H7 (cell line): ENCODE measurements around the gene LPCAT3. TPM values are rescaled to one million over a fixed set of nuclear protein-coding genes. Genes with fewer than 3 reads are reported as not detected.
A peak's percentile ranks its signal among the peaks of the same experiment; 100 is the strongest.
"Not testable (repeated sequence)": the region's sequence is repeated elsewhere in the genome, so short reads cannot be mapped to it uniquely, and the experiment has no call there.

Experiments used
- DNase-seq: peaks from one replicate; pipeline ENCODE4 v3.0.0; 2012
- H3K27me3 ChIP-seq: 2 replicates; pipeline ENCODE4 v1.6.0; 2011; ENCODE audit warnings: mild to moderate bottlenecking, low read length; ENCODE audit not compliant: control insufficient read depth, insufficient read depth
- H3K36me3 ChIP-seq: replicated peaks from 2 replicates; pipeline ENCODE4 v1.5.1; 2011; ENCODE audit warnings: low read length; ENCODE audit not compliant: control insufficient read depth, insufficient read depth
- H3K4me3 ChIP-seq: 2 replicates; pipeline ENCODE4 v1.5.1; 2011; ENCODE audit warnings: low read depth, mild to moderate bottlenecking, control low read depth, low read length, moderate library complexity; ENCODE audit not compliant: insufficient read depth
- total RNA-seq: library from RNA; depleted of rRNA; stranded (reverse); fragments of >200 nt; shearing (Covaris generic); gene quantifications from 2 replicates; pipeline ENCODE4 v1.2.3, GENCODE V29; 2014; rRNA removed

Gene LPCAT3, protein sequence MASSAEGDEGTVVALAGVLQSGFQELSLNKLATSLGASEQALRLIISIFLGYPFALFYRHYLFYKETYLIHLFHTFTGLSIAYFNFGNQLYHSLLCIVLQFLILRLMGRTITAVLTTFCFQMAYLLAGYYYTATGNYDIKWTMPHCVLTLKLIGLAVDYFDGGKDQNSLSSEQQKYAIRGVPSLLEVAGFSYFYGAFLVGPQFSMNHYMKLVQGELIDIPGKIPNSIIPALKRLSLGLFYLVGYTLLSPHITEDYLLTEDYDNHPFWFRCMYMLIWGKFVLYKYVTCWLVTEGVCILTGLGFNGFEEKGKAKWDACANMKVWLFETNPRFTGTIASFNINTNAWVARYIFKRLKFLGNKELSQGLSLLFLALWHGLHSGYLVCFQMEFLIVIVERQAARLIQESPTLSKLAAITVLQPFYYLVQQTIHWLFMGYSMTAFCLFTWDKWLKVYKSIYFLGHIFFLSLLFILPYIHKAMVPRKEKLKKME
- 14.4 and 16.9 TPM in 2 replicates for total RNA-seq

GRCh38 chr12:7018350-7019042 lies at the start of gene LPCAT3:
LPCAT3 (minus strand) TSS chr12:7018476; CDS start chr12:7018424, 52 bp downstream.
- DNase-seq, result peak; percentile 98
- H3K36me3 ChIP-seq, result no peaks in the 10 kb centered on the region

DNA sequence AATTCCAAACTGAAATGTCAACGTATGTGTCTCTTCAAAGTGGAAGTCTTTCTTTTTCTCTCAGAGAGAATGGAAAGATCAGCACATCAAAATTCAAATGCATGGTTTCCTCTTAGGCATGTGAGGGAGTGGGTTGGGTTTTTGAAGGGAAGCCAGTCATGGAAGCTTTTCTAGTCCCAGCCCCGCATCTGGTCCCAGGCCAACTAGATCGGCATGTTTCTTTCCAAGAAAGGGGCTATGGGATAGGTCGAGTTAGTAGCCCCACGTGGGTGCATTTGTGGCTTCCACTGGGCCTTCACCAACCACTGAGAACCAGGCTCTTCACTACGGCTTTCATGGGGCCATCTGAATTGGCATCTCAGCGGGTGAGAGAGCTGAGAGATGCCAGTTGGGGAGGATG lies 48.8 kb upstream of the LPCAT3 start:
- Histone ChIP-seq H3K4me3 (no peak overlapping the region), H3K27me3 (no peaks in the 10 kb centered on the region), H3K36me3 (no peaks in the 10 kb centered on the region)
- DNase-seq, result no peak

More at GRCh38 chr12:7018350-7019042, at the start of gene LPCAT3:
- Histone ChIP-seq H3K4me3 (peak within 1 kb of the TSS; percentile 90), H3K27me3 (no peaks in the 10 kb centered on the region)

DNA sequence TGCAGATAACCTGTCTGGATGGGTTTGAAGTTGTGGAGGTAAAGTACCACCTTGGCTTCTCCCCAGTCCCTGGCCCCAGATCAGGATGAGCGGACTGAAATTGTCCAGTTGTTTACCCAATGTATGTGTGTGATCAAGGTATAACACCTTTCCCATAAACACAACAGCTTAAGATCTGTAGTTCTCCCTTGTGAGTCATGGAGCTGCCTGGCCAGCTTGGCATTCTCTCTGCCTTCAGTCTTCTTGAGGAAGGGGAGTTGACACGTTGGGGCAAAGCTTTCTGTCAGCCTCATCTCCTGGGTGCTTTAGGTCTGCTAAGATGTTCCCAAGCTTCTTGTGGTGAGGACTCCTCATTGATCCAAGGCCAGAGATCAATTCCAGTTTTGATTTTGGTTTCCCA lies 48.3 kb upstream of the LPCAT3 start:
- H3K4me3 ChIP-seq, result no peak overlapping the region
- no peaks in the 10 kb centered on the region for H3K27me3 ChIP-seq
- no peak for DNase-seq
- H3K36me3 ChIP-seq, result no peaks in the 10 kb centered on the region

GRCh38 chr12:7065073-7065623 lies 46.9 kb upstream of the LPCAT3 start:
- no peak for DNase-seq
- Histone ChIP-seq H3K4me3 (no peak overlapping the region), H3K36me3 (no peaks in the 10 kb centered on the region), H3K27me3 (no peaks in the 10 kb centered on the region)

- no peak overlapping the region for H3K4me3 ChIP-seq
Observed at GRCh38 chr12:7064516-7064915, 46.2 kb upstream of the LPCAT3 start.

GRCh38 chr12:7061596-7061995 lies 43.3 kb upstream of the LPCAT3 start:
- DNase-seq, result no peak
- Histone ChIP-seq H3K27me3 (no peaks in the 10 kb centered on the region), H3K4me3 (no peak overlapping the region), H3K36me3 (no peaks in the 10 kb centered on the region)

More at GRCh38 chr12:7064516-7064915, 46.2 kb upstream of the LPCAT3 start:
- DNase-seq, result no peak
- no peaks in the 10 kb centered on the region for H3K27me3 ChIP-seq
- H3K36me3 ChIP-seq, result no peaks in the 10 kb centered on the region

GRCh38 chr12:7061138-7061537 lies 42.9 kb upstream of the LPCAT3 start:
- peak; percentile 46 for DNase-seq
- H3K27me3 ChIP-seq, result no peaks in the 10 kb centered on the region
- H3K4me3 ChIP-seq, result no peak overlapping the region
- H3K36me3 ChIP-seq, result no peaks in the 10 kb centered on the region

DNA sequence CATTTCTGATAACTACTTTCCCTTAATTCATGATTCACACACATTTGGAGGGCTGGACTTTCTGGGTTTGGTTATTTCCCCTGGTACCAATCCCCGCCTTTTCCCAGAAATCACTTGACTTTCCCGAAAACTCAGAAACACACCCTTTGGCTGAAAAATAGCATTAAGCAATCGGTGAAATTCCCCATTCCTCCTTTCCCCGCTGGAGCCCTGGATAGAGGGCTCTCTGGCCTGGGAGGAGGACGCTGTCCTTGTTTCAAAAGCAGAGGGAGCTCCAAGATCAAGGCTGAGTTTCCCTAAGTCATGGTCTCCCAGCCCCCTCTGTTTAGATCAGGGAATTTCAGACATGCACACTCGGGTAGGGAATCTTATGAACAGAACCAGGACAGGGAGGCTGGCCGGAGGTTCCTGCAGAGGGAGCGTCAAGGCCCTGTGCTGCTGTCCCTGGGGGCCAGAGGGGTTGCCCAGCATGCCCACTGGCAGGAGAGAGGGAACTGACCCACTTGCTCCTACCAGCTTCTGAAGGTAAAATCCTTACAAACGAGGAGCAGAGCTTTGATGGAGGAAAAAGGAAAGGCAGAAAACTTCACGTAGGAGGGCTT lies 42.2 kb upstream of the LPCAT3 start, which contains the start of gene C1S:
TSS of gene C1S (plus strand) at position 366 of the 602 bp plus-strand sequence. CDS start 1,195 bp downstream, outside the sequence.
- no peaks in the 10 kb centered on the region for H3K27me3 ChIP-seq
- H3K36me3 ChIP-seq, result no peaks in the 10 kb centered on the region
- no peak within 1 kb of the TSS for H3K4me3 ChIP-seq
- peak; percentile 87 for DNase-seq

DNA sequence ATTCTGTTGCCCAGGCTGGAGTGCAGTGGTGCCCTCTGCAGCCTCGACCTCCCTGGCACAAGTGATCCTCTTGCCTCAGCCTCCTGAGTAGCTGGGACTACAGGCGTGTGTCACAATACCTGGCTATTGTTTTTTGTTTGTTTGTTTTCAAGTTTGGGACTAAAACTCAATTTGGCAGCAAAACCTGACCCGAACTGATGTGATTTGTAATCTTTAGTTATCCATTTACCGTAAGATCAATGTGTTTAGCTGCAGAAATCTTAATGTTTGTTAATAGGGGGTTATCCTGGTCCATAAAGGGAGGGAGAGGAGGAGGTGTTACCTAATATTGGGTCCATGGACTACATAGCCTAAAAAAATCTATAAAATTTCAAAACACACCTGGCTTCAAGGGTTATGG lies 41.5 kb upstream of the LPCAT3 start:
- Histone ChIP-seq H3K36me3 (no peaks in the 10 kb centered on the region), H3K4me3 (no peak overlapping the region), H3K27me3 (no peaks in the 10 kb centered on the region)
- DNase-seq, result no peak

DNA sequence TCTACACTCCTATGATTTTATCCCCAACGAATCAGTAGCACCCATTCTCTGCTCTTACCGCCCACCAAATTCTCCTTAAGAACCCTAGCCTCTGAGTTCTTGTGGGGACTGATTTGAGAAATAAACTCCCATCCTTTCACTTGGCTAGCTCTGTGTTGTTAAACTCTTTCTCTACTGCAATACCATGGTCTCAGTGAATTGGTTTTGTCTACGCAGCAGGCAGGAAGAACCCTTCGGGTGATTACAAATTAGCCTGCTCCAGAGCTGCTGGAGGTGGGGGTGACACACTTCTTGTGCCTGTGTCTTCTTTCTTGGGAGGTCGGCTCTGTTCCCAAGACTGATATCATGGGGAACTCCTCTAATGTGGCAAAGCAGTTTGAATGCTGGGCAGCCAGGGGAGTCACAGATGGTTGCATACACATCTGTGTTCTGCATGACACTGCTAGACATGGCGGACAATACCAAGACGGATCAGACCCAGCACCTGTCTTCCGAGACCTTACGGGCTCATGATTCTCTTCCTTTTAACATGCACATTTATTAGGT lies 40.6 kb upstream of the LPCAT3 start:
- H3K36me3 ChIP-seq, result no peaks in the 10 kb centered on the region
- no peak overlapping the region for H3K4me3 ChIP-seq
- H3K27me3 ChIP-seq, result no peaks in the 10 kb centered on the region
- DNase-seq, result no peak

- Histone ChIP-seq H3K36me3 (no peaks in the 10 kb centered on the region), H3K27me3 (no peaks in the 10 kb centered on the region), H3K4me3 (no peak overlapping the region)
- DNase-seq, result no peak
Observed at GRCh38 chr12:7058163-7058845, 40.0 kb upstream of the LPCAT3 start.

DNA sequence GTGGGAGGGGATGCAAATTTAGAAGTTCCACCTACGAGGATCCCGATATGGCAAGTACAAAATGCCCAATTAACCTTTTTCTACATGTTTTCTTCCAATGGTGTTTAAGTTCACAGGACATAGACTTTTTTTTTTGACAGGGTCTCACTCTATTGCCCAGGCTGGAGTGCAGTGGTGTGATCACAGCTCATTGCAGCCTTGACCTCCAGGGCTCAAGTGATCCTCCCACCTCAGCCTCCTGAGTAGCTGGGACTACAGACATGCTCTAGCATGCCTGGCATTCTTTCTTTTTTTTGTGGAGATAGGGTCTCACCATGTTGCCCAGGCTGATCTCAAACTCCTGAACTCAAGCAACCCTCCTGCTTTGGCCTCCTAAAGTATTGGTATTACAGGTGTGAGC lies 37.5 kb upstream of the LPCAT3 start:
- H3K4me3 ChIP-seq, H3K36me3 ChIP-seq, H3K27me3 ChIP-seq, DNase-seq: not testable (repeated sequence)

GRCh38 chr12:7054925-7055324 lies 36.6 kb upstream of the LPCAT3 start:
- Histone ChIP-seq H3K27me3 (no peaks in the 10 kb centered on the region), H3K36me3 (no peaks in the 10 kb centered on the region), H3K4me3 (no peak overlapping the region)
- no peak for DNase-seq

GRCh38 chr12:7049973-7050372 lies 31.7 kb upstream of the LPCAT3 start:
- not testable (repeated sequence) for DNase-seq, H3K27me3 ChIP-seq, H3K36me3 ChIP-seq, H3K4me3 ChIP-seq
